ENCODE results near the gene EPG5.
"Not testable (repeated sequence)": the region's sequence is repeated elsewhere in the genome, so short reads cannot be mapped to it uniquely, and the experiment has no call there.

EPG5 gene

GRCh38 chr18:45967007-45967706 lies at the start of gene EPG5:
TSS of gene EPG5 (minus strand) at chr18:45967329. CDS start at chr18:45967239, 90 bp downstream.
- DNase-seq = peak; percentile 64

- DNase-seq = no peak
These were observed 46.5 kb upstream of the EPG5 start for GRCh38 chr18:46013484-46014189.

GRCh38 chr18:46010676-46011075 lies 43.5 kb upstream of the EPG5 start:
- no peak for DNase-seq

GRCh38 chr18:46010050-46010449 lies 42.9 kb upstream of the EPG5 start:
- no peak for DNase-seq

GRCh38 chr18:46009125-46009840 lies 42.2 kb upstream of the EPG5 start:
- DNase-seq = no peak

- no peak for DNase-seq
These were observed 41.4 kb upstream of the EPG5 start for GRCh38 chr18:46008531-46008930.

- no peak for DNase-seq
These were observed 40.0 kb upstream of the EPG5 start for GRCh38 chr18:46007165-46007564.

- DNase-seq = no peak
These were observed 35.8 kb upstream of the EPG5 start for GRCh38 chr18:46002934-46003333.

GRCh38 chr18:46001892-46002291 lies 34.8 kb upstream of the EPG5 start:
- DNase-seq = no peak

- DNase-seq = no peak
These were observed 33.9 kb upstream of the EPG5 start for GRCh38 chr18:46001074-46001473.

GRCh38 chr18:45999536-45999935 lies 32.4 kb upstream of the EPG5 start:
- DNase-seq = no peak

- DNase-seq = no peak
These were observed 31.1 kb upstream of the EPG5 start for GRCh38 chr18:45998244-45998643.

GRCh38 chr18:45997700-45998151 lies 30.6 kb upstream of the EPG5 start:
- no peak for DNase-seq

GRCh38 chr18:45995461-45995860 lies 28.3 kb upstream of the EPG5 start:
- DNase-seq = no peak

- no peak for DNase-seq
These were observed 26.3 kb upstream of the EPG5 start for GRCh38 chr18:45993438-45993837.

GRCh38 chr18:45992527-45992926 lies 25.4 kb upstream of the EPG5 start:
- not testable (repeated sequence) for DNase-seq

GRCh38 chr18:45991788-45992187 lies 24.7 kb upstream of the EPG5 start:
- DNase-seq = no peak

GRCh38 chr18:45984546-45985235 lies 17.6 kb upstream of the EPG5 start:
- DNase-seq = no peak

GRCh38 chr18:45981821-45982220 lies 14.7 kb upstream of the EPG5 start:
- DNase-seq = no peak

GRCh38 chr18:45980229-45980628 lies 13.1 kb upstream of the EPG5 start:
- DNase-seq = no peak

GRCh38 chr18:45978084-45978483 lies 11.0 kb upstream of the EPG5 start:
- DNase-seq = no peak

GRCh38 chr18:45976974-45977373 lies 9.8 kb upstream of the EPG5 start:
- no peak for DNase-seq

GRCh38 chr18:45976566-45976965 lies 9.4 kb upstream of the EPG5 start:
- DNase-seq = no peak

Data from NCI-H1436 treated with DMSO at 0.1 percent for 48 hours (cell line).